Measurements from ENCODE around the gene ZBTB49.

The ZBTB49 gene

GRCh38 chr4:4284827-4285618 is 5.0 kb upstream of the ZBTB49 start:
- DNase-seq (ENCODE audit: low read depth): no peak

GRCh38 chr4:4288098-4288497 is 2.0 kb upstream of the ZBTB49 start:
- DNase-seq (ENCODE audit: low read depth): no peak

- no peak for DNase-seq (ENCODE audit: low read depth)
These were observed 996 bp upstream of the ZBTB49 start for GRCh38 chr4:4289055-4289454.

GRCh38 chr4:4289597-4289940 is 482 bp upstream of the ZBTB49 start:
- DNase-seq (ENCODE audit: low read depth): no peak

GRCh38 chr4:4293279-4293678 is 3.2 kb downstream of the ZBTB49 start:
- no peak for DNase-seq (ENCODE audit: low read depth)

GRCh38 chr4:4296283-4296846 is 6.3 kb downstream of the ZBTB49 start:
- no peak for DNase-seq (ENCODE audit: low read depth)

GRCh38 chr4:4299006-4299405 is 9.0 kb downstream of the ZBTB49 start:
- DNase-seq (ENCODE audit: low read depth): no peak

- DNase-seq (ENCODE audit: low read depth): no peak
These were observed 11.9 kb downstream of the ZBTB49 start for GRCh38 chr4:4302001-4302400.

GRCh38 chr4:4302416-4302815 is 12.4 kb downstream of the ZBTB49 start:
- no peak for DNase-seq (ENCODE audit: low read depth)

GRCh38 chr4:4306920-4307319 is 16.9 kb downstream of the ZBTB49 start:
- no peak for DNase-seq (ENCODE audit: low read depth)

- peak; percentile 70 for DNase-seq (ENCODE audit: low read depth)
These were observed 18.9 kb downstream of the ZBTB49 start for GRCh38 chr4:4308800-4309441.

GRCh38 chr4:4311193-4311592 is 21.1 kb downstream of the ZBTB49 start:
- DNase-seq (ENCODE audit: low read depth): no peak

- no peak for DNase-seq (ENCODE audit: low read depth)
These were observed 25.6 kb downstream of the ZBTB49 start for GRCh38 chr4:4315461-4316149.

GRCh38 chr4:4316150-4316495 is 26.1 kb downstream of the ZBTB49 start:
- DNase-seq (ENCODE audit: low read depth): no peak

- no peak for DNase-seq (ENCODE audit: low read depth)
These were observed 27.6 kb downstream of the ZBTB49 start for GRCh38 chr4:4317496-4318232.

- DNase-seq (ENCODE audit: low read depth): no peak
These were observed 30.5 kb downstream of the ZBTB49 start for GRCh38 chr4:4320528-4320927.

- no peak for DNase-seq (ENCODE audit: low read depth)
These were observed 31.1 kb downstream of the ZBTB49 start for GRCh38 chr4:4320951-4321714.

- DNase-seq (ENCODE audit: low read depth): no peak
These were observed 32.1 kb downstream of the ZBTB49 start for GRCh38 chr4:4321951-4322688.

GRCh38 chr4:4323705-4324534 is 33.9 kb downstream of the ZBTB49 start:
- DNase-seq (ENCODE audit: low read depth): no peak

- no peak for DNase-seq (ENCODE audit: low read depth)
These were observed 35.3 kb downstream of the ZBTB49 start for GRCh38 chr4:4325321-4325720.
